NB4 (cell line): ENCODE data around the gene KCNC1.

ENCODE experiments used
- CTCF ChIP-seq: IDR thresholded peaks from one replicate; pipeline ENCODE4 v1.5.1; 2012; ENCODE audit warnings: low read depth, low read length
- POLR2A ChIP-seq: IDR thresholded peaks from 2 replicates; pipeline ENCODE4 v1.6.1; 2011; ENCODE audit warnings: mild to moderate bottlenecking; ENCODE audit not compliant: insufficient read length; ENCODE audit errors: extremely low read depth
- TF ChIP-seq, protein P1 (sequence below): IDR thresholded peaks from 2 replicates; pipeline ENCODE4 v1.6.1; 2011; ENCODE audit warnings: low read depth, low read length

- TF ChIP-seq CTCF, result no peak
- TF ChIP-seq POLR2A, result no peak
- TF ChIP-seq, protein P1, sequence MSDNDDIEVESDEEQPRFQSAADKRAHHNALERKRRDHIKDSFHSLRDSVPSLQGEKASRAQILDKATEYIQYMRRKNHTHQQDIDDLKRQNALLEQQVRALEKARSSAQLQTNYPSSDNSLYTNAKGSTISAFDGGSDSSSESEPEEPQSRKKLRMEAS, result no peak
Observed at GRCh38 chr11:17750013-17750800, 15.6 kb downstream of the KCNC1 start.
